ENCODE data around the gene SPRN.

Gene SPRN

DNA sequence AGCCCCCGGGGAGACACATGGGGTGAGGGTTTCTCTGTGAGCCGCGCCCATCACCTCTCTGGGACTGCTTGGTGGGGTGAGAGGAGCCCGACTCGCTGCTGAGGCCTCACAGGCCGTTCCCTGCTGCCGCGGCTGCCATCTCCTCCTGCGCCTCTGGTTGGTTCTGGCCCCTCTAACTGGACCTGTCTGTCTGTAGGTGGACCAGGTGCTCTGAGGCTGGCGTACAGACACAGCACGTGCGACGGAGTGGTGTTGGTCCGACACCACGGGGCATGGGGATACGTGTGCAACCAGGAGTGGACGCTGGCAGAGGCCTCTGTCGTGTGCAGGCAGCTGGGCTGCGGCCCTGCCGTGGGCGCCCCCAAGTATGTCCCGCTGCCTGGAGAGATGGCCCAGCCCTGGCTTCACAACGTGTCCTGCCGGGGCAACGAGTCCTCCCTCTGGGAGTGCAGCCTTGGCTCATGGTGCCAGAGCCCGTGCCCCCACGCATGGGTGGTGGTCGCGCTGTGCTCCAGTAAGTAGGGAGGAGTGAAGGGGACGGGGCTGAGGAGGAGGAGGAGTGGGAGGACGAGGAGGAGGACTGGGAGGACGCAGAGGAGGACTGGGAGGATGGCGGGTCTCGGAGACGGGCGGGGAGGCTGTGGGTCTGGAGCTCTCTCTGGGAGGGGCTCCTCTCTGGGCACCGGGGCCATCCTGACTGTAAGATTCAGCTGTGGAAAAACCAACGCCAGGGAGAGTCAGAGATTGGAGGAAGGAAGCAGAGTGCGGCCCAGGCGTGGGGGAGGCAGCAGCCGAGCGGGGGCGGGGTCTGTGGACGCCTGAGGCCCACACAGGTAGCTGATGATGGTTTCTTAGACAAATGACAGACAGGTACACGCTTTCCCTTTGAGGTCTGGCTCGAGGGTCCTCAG is 31.9 kb upstream of the SPRN start:
- WGBS (ENCODE audit: insufficient coverage, insufficient read length) = no CpG with 5 or more reads among the region's 46 CpGs
- Histone ChIP-seq H3K36me3 (ENCODE audit: control insufficient read depth, insufficient read depth, low read length) (peaks cover 2% of the 10 kb centered on the region; the same call in 1 of the 2 replicates), H3K27me3 (ENCODE audit: control insufficient read depth, insufficient read depth, low read length) (no peaks in the 10 kb centered on the region)

DNA sequence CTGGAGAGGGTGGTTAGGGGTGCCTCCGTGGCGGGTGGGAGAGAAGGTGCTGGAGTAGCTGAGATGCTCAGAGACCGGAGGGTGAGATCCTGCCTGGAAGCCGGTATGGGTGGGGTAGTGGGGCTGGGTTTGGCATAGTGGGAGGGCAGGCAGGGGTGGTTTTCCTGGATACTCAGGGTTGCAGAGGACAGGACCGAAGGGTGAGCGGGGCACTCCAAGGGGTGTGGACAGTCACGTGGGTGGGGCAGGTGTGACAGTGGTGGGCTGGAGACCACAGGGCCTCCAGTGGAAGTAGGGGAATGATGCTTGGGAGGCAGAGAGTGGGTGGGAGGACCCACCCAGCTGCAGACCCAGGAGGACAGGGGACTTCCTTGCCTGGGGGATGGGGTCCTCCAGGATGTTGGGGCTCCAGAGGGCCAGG is 31.2 kb upstream of the SPRN start:
- Histone ChIP-seq H3K27ac (ENCODE audit: low read length) (no peak overlapping the region), H3K27me3 (ENCODE audit: control insufficient read depth, insufficient read depth, low read length) (no peaks in the 10 kb centered on the region), H3K9me3 (ENCODE audit: control insufficient read depth, insufficient read depth, low read length) (peaks cover 29% of the 10 kb centered on the region), H3K36me3 (ENCODE audit: control insufficient read depth, insufficient read depth, low read length) (peaks cover 2% of the 10 kb centered on the region; the same call in 1 of the 2 replicates), H3K4me3 (ENCODE audit: low read length) (no peak overlapping the region), H3K4me1 (ENCODE audit: control insufficient read depth, insufficient read depth, low read length) (no peaks in the 10 kb centered on the region)
- no CpG with 5 or more reads among the region's 7 CpGs for WGBS (ENCODE audit: insufficient coverage, insufficient read length)
- no peak for DNase-seq (ENCODE audit: low read depth, low spot score)

More for the DNA sequence above, 31.9 kb upstream of the SPRN start:
- Histone ChIP-seq H3K4me3 (ENCODE audit: low read length) (no peak overlapping the region; the same call in 1 of the 2 replicates), H3K27ac (ENCODE audit: low read length) (no peak overlapping the region), H3K9me3 (ENCODE audit: control insufficient read depth, insufficient read depth, low read length) (peaks cover 29% of the 10 kb centered on the region), H3K4me1 (ENCODE audit: control insufficient read depth, insufficient read depth, low read length) (no peaks in the 10 kb centered on the region)
- DNase-seq (ENCODE audit: low read depth, low spot score) = no peak

GRCh38 chr10:133455196-133455595 is 30.8 kb upstream of the SPRN start:
- WGBS (ENCODE audit: insufficient coverage, insufficient read length) = no CpG with 5 or more reads among the region's 5 CpGs
- Histone ChIP-seq H3K27me3 (ENCODE audit: control insufficient read depth, insufficient read depth, low read length) (no peaks in the 10 kb centered on the region), H3K9me3 (ENCODE audit: control insufficient read depth, insufficient read depth, low read length) (peaks cover 29% of the 10 kb centered on the region), H3K4me3 (ENCODE audit: low read length) (no peak overlapping the region), H3K27ac (ENCODE audit: low read length) (no peak overlapping the region), H3K36me3 (ENCODE audit: control insufficient read depth, insufficient read depth, low read length) (peaks cover 2% of the 10 kb centered on the region; the same call in 1 of the 2 replicates), H3K4me1 (ENCODE audit: control insufficient read depth, insufficient read depth, low read length) (no peaks in the 10 kb centered on the region)
- no peak for DNase-seq (ENCODE audit: low read depth, low spot score)

DNA sequence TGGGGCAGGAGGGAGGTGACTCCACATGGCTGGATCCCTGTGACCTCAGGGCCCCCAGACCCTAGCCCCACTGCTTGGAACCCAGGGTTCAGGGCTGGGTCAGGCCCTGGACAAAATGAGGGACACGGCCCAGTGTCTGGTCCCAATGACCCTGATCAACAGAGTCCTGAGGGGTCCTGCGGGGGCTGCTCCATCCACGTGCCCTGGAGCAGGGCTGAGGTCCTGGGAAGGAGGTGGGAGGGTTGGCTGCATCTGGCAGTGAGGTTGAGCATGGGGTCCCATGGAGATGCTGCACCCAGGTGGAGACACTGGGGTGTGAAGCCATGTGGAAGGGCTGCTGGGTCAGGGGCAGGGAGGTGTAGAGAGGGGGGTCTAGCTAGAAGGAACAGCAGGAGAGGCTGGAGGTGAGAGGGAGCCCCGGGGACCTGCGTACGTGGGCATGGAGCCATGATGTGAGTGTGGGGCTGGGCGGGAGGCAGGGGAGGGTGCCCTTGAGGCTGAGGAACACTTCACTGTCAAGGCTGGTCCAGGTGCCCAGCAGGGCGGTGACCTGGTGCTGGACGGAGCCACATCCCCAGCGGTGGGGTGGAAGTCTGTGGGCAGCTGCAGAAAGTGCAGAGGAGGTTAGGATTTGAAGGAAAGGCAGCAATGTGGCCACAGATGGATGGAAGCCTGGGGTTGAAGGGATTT is 29.9 kb upstream of the SPRN start:
- H3K9me3 ChIP-seq (ENCODE audit: control insufficient read depth, insufficient read depth, low read length) = peaks cover 29% of the 10 kb centered on the region
- peaks cover 2% of the 10 kb centered on the region; the same call in 1 of the 2 replicates for H3K36me3 ChIP-seq (ENCODE audit: control insufficient read depth, insufficient read depth, low read length)
- no peak overlapping the region for H3K4me3 ChIP-seq (ENCODE audit: low read length)
- H3K4me1 ChIP-seq (ENCODE audit: control insufficient read depth, insufficient read depth, low read length) = no peaks in the 10 kb centered on the region
- H3K27ac ChIP-seq (ENCODE audit: low read length) = no peak overlapping the region
- WGBS (ENCODE audit: insufficient coverage, insufficient read length) = no CpG with 5 or more reads among the region's 10 CpGs
- no peaks in the 10 kb centered on the region for H3K27me3 ChIP-seq (ENCODE audit: control insufficient read depth, insufficient read depth, low read length)
- DNase-seq (ENCODE audit: low read depth, low spot score) = no peak

DNA sequence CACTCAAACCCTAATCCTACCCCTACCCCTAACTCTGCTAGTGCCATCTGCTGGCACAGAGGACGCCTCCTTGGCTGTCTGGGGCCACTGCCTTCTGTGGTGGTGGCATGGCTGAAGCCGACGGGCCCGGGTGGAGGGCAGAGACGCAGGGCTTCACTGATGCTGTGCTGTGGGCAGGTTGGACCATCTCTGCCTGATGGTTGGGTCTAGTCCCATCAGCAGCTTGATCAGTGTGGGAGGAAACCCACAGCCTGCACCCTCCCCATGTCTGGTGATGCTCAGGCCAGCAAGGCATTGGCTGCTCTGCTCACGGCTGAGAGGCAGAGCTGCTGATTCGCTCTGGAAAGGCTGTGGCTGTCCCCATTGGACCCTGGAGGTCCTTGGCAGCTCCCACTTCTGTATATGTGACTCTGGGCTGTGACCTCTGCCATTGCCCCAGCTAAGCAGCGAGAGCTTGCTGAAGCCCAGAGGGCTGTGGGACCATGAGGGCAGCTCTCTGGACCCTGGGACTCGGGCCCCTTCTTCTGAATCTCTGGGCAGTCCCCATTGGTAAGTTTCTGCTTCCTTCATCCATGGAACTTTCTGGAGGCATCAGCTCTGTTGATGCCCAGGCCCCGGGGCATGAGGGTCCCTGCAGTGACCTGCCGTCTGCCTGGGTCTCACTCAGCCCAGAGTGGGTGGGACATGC is 29.2 kb upstream of the SPRN start, which contains the start of gene SCART1:
TSS of gene SCART1 (plus strand) at position 430 of the 688 bp plus-strand sequence. CDS start at position 483, 53 bp downstream.
- no peak within 1 kb of the TSS for H3K27ac ChIP-seq (ENCODE audit: low read length)
- H3K36me3 ChIP-seq (ENCODE audit: control insufficient read depth, insufficient read depth, low read length) = peaks cover 2% of the 10 kb centered on the region; the same call in 1 of the 2 replicates
- no peaks in the 10 kb centered on the region for H3K4me1 ChIP-seq (ENCODE audit: control insufficient read depth, insufficient read depth, low read length)
- H3K4me3 ChIP-seq (ENCODE audit: low read length) = no peak within 1 kb of the TSS
- H3K9me3 ChIP-seq (ENCODE audit: control insufficient read depth, insufficient read depth, low read length) = peaks cover 25% of the 10 kb centered on the region
- DNase-seq (ENCODE audit: low read depth, low spot score) = no peak
- no CpG with 5 or more reads among the region's 11 CpGs for WGBS (ENCODE audit: insufficient coverage, insufficient read length)
- H3K27me3 ChIP-seq (ENCODE audit: control insufficient read depth, insufficient read depth, low read length) = no peaks in the 10 kb centered on the region

GRCh38 chr10:133452453-133452852 is 28.0 kb upstream of the SPRN start:
- no peaks in the 10 kb centered on the region for H3K27me3 ChIP-seq (ENCODE audit: control insufficient read depth, insufficient read depth, low read length)
- no CpG with 5 or more reads among the region's 4 CpGs for WGBS (ENCODE audit: insufficient coverage, insufficient read length)

GRCh38 chr10:133451346-133451745 is 26.9 kb upstream of the SPRN start:
- Histone ChIP-seq H3K4me1 (ENCODE audit: control insufficient read depth, insufficient read depth, low read length) (no peaks in the 10 kb centered on the region), H3K4me3 (ENCODE audit: low read length) (no peak overlapping the region), H3K27ac (ENCODE audit: low read length) (no peak overlapping the region), H3K36me3 (ENCODE audit: control insufficient read depth, insufficient read depth, low read length) (peaks cover 2% of the 10 kb centered on the region; the same call in 1 of the 2 replicates), H3K27me3 (ENCODE audit: control insufficient read depth, insufficient read depth, low read length) (no peaks in the 10 kb centered on the region), H3K9me3 (ENCODE audit: control insufficient read depth, insufficient read depth, low read length) (peaks cover 18% of the 10 kb centered on the region)
- no CpG with 5 or more reads among the region's 4 CpGs for WGBS (ENCODE audit: insufficient coverage, insufficient read length)
- DNase-seq (ENCODE audit: low read depth, low spot score) = no peak

More at GRCh38 chr10:133452453-133452852, 28.0 kb upstream of the SPRN start:
- H3K9me3 ChIP-seq (ENCODE audit: control insufficient read depth, insufficient read depth, low read length) = peaks cover 19% of the 10 kb centered on the region
- no peak overlapping the region for H3K27ac ChIP-seq (ENCODE audit: low read length)
- no peaks in the 10 kb centered on the region for H3K4me1 ChIP-seq (ENCODE audit: control insufficient read depth, insufficient read depth, low read length)
- H3K4me3 ChIP-seq (ENCODE audit: low read length) = no peak overlapping the region
- no peak for DNase-seq (ENCODE audit: low read depth, low spot score)
- H3K36me3 ChIP-seq (ENCODE audit: control insufficient read depth, insufficient read depth, low read length) = peaks cover 2% of the 10 kb centered on the region; the same call in 1 of the 2 replicates

DNA sequence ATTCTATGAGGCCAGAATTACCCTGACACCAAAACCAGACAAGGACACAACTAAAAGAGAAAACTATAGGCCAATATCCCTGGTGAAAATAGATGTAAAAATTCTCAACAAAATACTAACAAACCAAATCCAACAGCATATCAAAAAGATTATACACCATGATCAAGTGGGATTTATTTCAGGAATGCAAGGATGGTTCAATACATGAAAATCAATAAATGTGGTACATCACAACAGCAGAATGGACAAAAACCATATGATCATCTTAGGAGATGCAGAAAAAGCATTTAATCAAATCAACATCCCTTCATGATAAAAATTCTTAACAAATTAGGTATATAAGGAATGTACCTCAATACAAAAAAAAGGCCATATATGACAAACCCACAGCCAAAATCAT is 23.7 kb upstream of the SPRN start:
- no peaks in the 10 kb centered on the region for H3K36me3 ChIP-seq (ENCODE audit: control insufficient read depth, insufficient read depth, low read length)
- no peaks in the 10 kb centered on the region; the same call in 1 of the 2 replicates for H3K4me1 ChIP-seq (ENCODE audit: control insufficient read depth, insufficient read depth, low read length)
- no peaks in the 10 kb centered on the region for H3K27me3 ChIP-seq (ENCODE audit: control insufficient read depth, insufficient read depth, low read length)
- H3K27ac ChIP-seq (ENCODE audit: low read length) = no peak overlapping the region
- peaks cover 13% of the 10 kb centered on the region for H3K9me3 ChIP-seq (ENCODE audit: control insufficient read depth, insufficient read depth, low read length)
- DNase-seq (ENCODE audit: low read depth, low spot score) = no peak
- no peak overlapping the region for H3K4me3 ChIP-seq (ENCODE audit: low read length)

DNA sequence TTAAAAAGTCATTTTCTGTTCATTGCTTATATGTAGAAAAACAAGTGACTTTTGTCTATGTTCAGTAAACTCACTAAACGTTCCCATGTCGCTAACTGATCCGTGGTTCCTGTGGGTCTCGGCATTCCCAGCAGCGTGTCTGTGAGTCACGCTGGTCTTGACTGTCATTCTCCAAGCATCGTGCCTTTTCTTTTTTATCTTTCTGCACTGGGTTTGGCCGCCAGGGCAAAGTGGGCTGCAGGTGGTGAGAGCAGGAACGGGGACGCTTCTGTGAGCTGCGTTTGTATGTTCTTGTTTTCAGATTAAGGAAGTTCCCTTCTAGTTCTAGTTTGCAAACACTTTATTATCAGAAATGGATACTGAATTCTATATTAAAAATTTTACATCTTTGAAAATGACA is 22.6 kb upstream of the SPRN start:
- DNase-seq (ENCODE audit: low read depth, low spot score) = no peak
- peaks cover 20% of the 10 kb centered on the region for H3K9me3 ChIP-seq (ENCODE audit: control insufficient read depth, insufficient read depth, low read length)

More for the DNA sequence above, 22.6 kb upstream of the SPRN start:
- H3K27ac ChIP-seq (ENCODE audit: low read length) = no peak overlapping the region
- H3K27me3 ChIP-seq (ENCODE audit: control insufficient read depth, insufficient read depth, low read length) = no peaks in the 10 kb centered on the region
- no peak overlapping the region for H3K4me3 ChIP-seq (ENCODE audit: low read length)
- H3K36me3 ChIP-seq (ENCODE audit: control insufficient read depth, insufficient read depth, low read length) = no peaks in the 10 kb centered on the region; the same call in 1 of the 2 replicates
- H3K4me1 ChIP-seq (ENCODE audit: control insufficient read depth, insufficient read depth, low read length) = no peaks in the 10 kb centered on the region; the same call in 1 of the 2 replicates
- WGBS (ENCODE audit: insufficient coverage, insufficient read length) = no CpG with 5 or more reads among the region's 11 CpGs
